K562 (cell line): Measurements from ENCODE around the gene CDS2. TPM values are rescaled to one million over a fixed set of nuclear protein-coding genes. Genes with fewer than 3 reads are reported as not detected.

Experiments
- ATAC-seq: fragments of 200-7000 bp; cut with Tn5 transposase; 3 replicates; pipeline ENCODE4 v1.9.1; 2020; ENCODE audit warnings: moderate library complexity
- BruUV-seq: library from RNA; stranded (reverse); fragments of 400-500 nt; replicated peaks from 2 replicates; lab custom pipeline; 2021; lab: Mats Ljungman, UMichigan
- CTCF ChIA-PET: fragments of 300-600 bp; formaldehyde crosslinking; extraction: SDS; loops from one replicate; lab custom pipeline; 2021; ENCODE audit warnings: low intra/inter-chr PET ratio; lab: Yijun Ruan, JAX
- POLR2A ChIA-PET: fragments of 300-600, 350-650 bp; sonication (Branson Sonifier 250); formaldehyde crosslinking; extraction: SDS; loops from one replicate; lab custom pipeline; 2021; ENCODE audit warnings: antibody characterized with exemption, inconsistent platforms; lab: Yijun Ruan, JAX
- DNase-seq, 4 experiments: peaks; one replicate each; pipeline versions ENCODE4 v3.0.0 to v3.0.0-alpha.2; 2011 to 2018; ENCODE audit warnings: low spot score in 3 of 4, mixed read lengths in 3 of 4; ENCODE audit errors: extremely low read depth in 1 of 4
- FAIRE-seq: peaks from 2 replicates; lab custom pipeline; 2011; peaks lifted over from hg19 to GRCh38; lab: Jason Lieb, UNC
- H2AFZ ChIP-seq: 2 replicates; pipeline ENCODE4 v1.6.0; 2011; ENCODE audit warnings: low read depth, low read length, control low read depth, inconsistent platforms
- H3K27ac ChIP-seq: fragments of 200-600 bp; 3 replicates; pipeline ENCODE4 v1.8.0; 2011; ENCODE audit warnings: low read depth, mild to moderate bottlenecking, control low read depth, inconsistent platforms, low read length, moderate library complexity, mixed read lengths; ENCODE audit errors: extremely low read depth
- H3K27me3 ChIP-seq, 2 experiments: fragments of 300-600 bp in 1 of 2; 2 replicates in 1 of 2; 3 replicates in 1 of 2; pipeline versions ENCODE4 v1.6.0 to v1.8.0; 2011; ENCODE audit warnings: inconsistent platforms in 2 of 2, low read length in 2 of 2, mild to moderate bottlenecking in 1 of 2, mixed read lengths in 1 of 2, moderate library complexity in 1 of 2; ENCODE audit not compliant: control insufficient read depth in 2 of 2, insufficient read depth in 2 of 2
- H3K36me3 ChIP-seq: fragments of 300-600 bp; 3 replicates; pipeline ENCODE4 v1.8.0; 2011; ENCODE audit warnings: mild to moderate bottlenecking, low read length, inconsistent platforms; ENCODE audit not compliant: control insufficient read depth, insufficient read depth
- H3K4me1 ChIP-seq, 2 experiments: fragments of 200-600 bp in 1 of 2; replicated peaks in 1 of 2; 2 replicates in 1 of 2; 3 replicates in 1 of 2; pipeline versions ENCODE4 v1.5.1 to v1.8.0; 2011; ENCODE audit warnings: inconsistent platforms in 2 of 2, low read length in 2 of 2, mild to moderate bottlenecking in 1 of 2, mixed read lengths in 1 of 2, moderate library complexity in 1 of 2; ENCODE audit not compliant: control insufficient read depth in 2 of 2, insufficient read depth in 2 of 2
- H3K4me2 ChIP-seq: 2 replicates; pipeline ENCODE4 v1.6.1; 2011; ENCODE audit warnings: low read length, control low read depth, inconsistent platforms, mixed read lengths; ENCODE audit not compliant: insufficient read depth
- H3K4me3 ChIP-seq: fragments of 200-600 bp; sonication (generic), shearing (Covaris generic); 2 replicates; pipeline ENCODE4 v1.5.1; 2016; ENCODE audit warnings: control low read depth, inconsistent platforms
- H3K79me2 ChIP-seq: fragments of 200-600 bp; 3 replicates; pipeline ENCODE4 v1.8.0; 2011; ENCODE audit warnings: low read length, inconsistent platforms; ENCODE audit not compliant: control insufficient read depth, insufficient read depth
- H3K9ac ChIP-seq, 2 experiments: 2 replicates each; pipeline versions ENCODE4 v1.6.0 to v1.6.1; 2011; ENCODE audit warnings: low read depth in 2 of 2, low read length in 2 of 2, control low read depth in 1 of 2, inconsistent platforms in 1 of 2, mild to moderate bottlenecking in 1 of 2, mixed read lengths in 1 of 2; ENCODE audit not compliant: insufficient read depth in 1 of 2
- H3K9me1 ChIP-seq: one replicate; pipeline ENCODE4 v1.6.0; 2011; ENCODE audit warnings: inconsistent platforms, mild to moderate bottlenecking, low read length, moderate library complexity; ENCODE audit not compliant: control insufficient read depth, insufficient read depth
- H3K9me3 ChIP-seq: replicated peaks from 2 replicates; pipeline ENCODE4 v1.5.1; 2011; ENCODE audit warnings: low read depth, low read length, inconsistent platforms; ENCODE audit not compliant: control insufficient read depth, insufficient read depth
- H4K20me1 ChIP-seq: replicated peaks from 2 replicates; pipeline ENCODE4 v1.6.1; 2011; ENCODE audit warnings: low read length, inconsistent platforms, mixed read lengths; ENCODE audit not compliant: control insufficient read depth, insufficient read depth
- EGR1 ChIP-seq: fragments of 450-650 bp; conservative IDR thresholded peaks from 2 replicates; pipeline ENCODE4 v1.6.1; 2017; ENCODE audit warnings: mild to moderate bottlenecking
- OTX1 ChIP-seq: fragments of 450-650 bp; formaldehyde crosslinking; IDR thresholded peaks from 2 replicates; pipeline ENCODE4 v1.4.0; 2022; ENCODE audit warnings: mild to moderate bottlenecking
- PHF21A ChIP-seq: fragments of 450-650 bp; IDR thresholded peaks from 2 replicates; pipeline ENCODE4 v1.6.1; 2017; ENCODE audit warnings: low read depth, borderline replicate concordance
- SNRNP70 ChIP-seq: fragments of 200-400 bp; formaldehyde crosslinking; optimal IDR thresholded peaks from 2 replicates; pipeline ENCODE3; 2017; ENCODE audit warnings: low read depth, low read length
- SRSF9 ChIP-seq: fragments of 200-400 bp; formaldehyde crosslinking; IDR thresholded peaks from 2 replicates; pipeline ENCODE4 v1.6.1; 2017; ENCODE audit warnings: low read depth, low read length, borderline replicate concordance
- TRIM28 ChIP-seq: fragments of 450-650 bp; IDR thresholded peaks from 2 replicates; pipeline ENCODE4 v1.6.1; 2017
- YY1 ChIP-seq, 3 experiments: IDR thresholded peaks; 2 replicates each; pipeline ENCODE4 v1.6.1; 2011; ENCODE audit warnings: low read length in 2 of 3, mild to moderate bottlenecking in 2 of 3, moderate library complexity in 2 of 3, borderline replicate concordance in 1 of 3, control low read depth in 1 of 3, low read depth in 1 of 3; ENCODE audit not compliant: insufficient read depth in 3 of 3, insufficient replicate concordance in 2 of 3, control insufficient read depth in 1 of 3, insufficient read length in 1 of 3; ENCODE audit errors: extremely low read depth in 1 of 3
- ZC3H8 ChIP-seq: fragments of 450-650 bp; IDR thresholded peaks from 2 replicates; pipeline ENCODE4 v1.6.1; 2017
- ZNF586 ChIP-seq: fragments of 450-650 bp; formaldehyde crosslinking; conservative IDR thresholded peaks from 2 replicates; pipeline ENCODE4 v1.4.0; 2020; ENCODE audit warnings: mild to moderate bottlenecking, moderate library complexity
- WGBS: fragments of 100-300 bp; shearing (Covaris generic); methylation state at CpG from one replicate; pipeline ENCODE4 v1.1.6; 2016; ENCODE audit warnings: low coverage, mixed read lengths; ENCODE audit not compliant: insufficient coverage; ENCODE audit errors: missing lambda C conversion rate; 5-methylcytosine and 5-hydroxymethylcytosine counted together
- in situ Hi-C: fragments of 300-500 bp; cut with MboI; formaldehyde crosslinking; loops from 4 replicates; pipeline ENCODE4 v1.15.0; 2018; ENCODE audit warnings: inconsistent platforms, mixed read lengths
- intact Hi-C: fragments of 100-400 bp; cut with micrococcal nuclease; formaldehyde crosslinking; loops from 2 replicates; pipeline ENCODE4 v1.14.2; 2022
- polyA plus RNA-seq, 8 experiments: library from polyadenylated mRNA; depleted of rRNA in 4 of 8; stranded (reverse) in 5 of 8; unstranded in 3 of 8; fragments of >200 nt; fragmentation: Nextera tagmentation in 2 of 8; fragmentation: Illumina TruSeq in 1 of 8; extraction: Ambion mirVana in 2 of 8; extraction: Trizol in 1 of 8; gene quantifications; 2 replicates each; pipeline versions ENCODE4 v1.2.1 to v1.2.3, GENCODE V29; 2011 to 2014; ENCODE audit warnings: inconsistent platforms in 1 of 8, missing spikeins in 1 of 8
- total RNA-seq, 7 experiments: library from RNA; depleted of rRNA in 6 of 7; stranded (reverse); fragments of >200 nt in 6 of 7; fragmentation: Illumina TruSeq in 2 of 7; extraction: Trizol in 2 of 7; gene quantifications; 2 replicates each; pipeline versions ENCODE4 v1.2.1 to v1.2.3, GENCODE V29; 2011 to 2021; ENCODE audit warnings: low replicate concordance in 1 of 7
- TF ChIP-seq, protein P1 (sequence below): fragments of 450-650 bp; IDR thresholded peaks from one replicate; pipeline ENCODE4 v1.6.1; 2018; ENCODE audit warnings: mild to moderate bottlenecking, moderate library complexity; ENCODE audit not compliant: partially characterized antibody
- TF ChIP-seq, protein P2 (sequence below): sonication (generic); formaldehyde crosslinking; IDR thresholded peaks from 2 replicates; pipeline ENCODE4 v1.9.0; 2022; ENCODE audit warnings: mild to moderate bottlenecking, missing genetic modification reagents
- TF ChIP-seq, protein P3 (sequence below): IDR thresholded peaks from 2 replicates; pipeline ENCODE4 v1.6.1; 2012; ENCODE audit warnings: low read depth, low read length, improper control_type of control experiment, borderline replicate concordance

CDS2 gene
- total and polyA plus RNA-seq, 9 of the 15 experiments (the other 6 are each of a cell fraction or from before 2014, with no cell fraction given) = 6.4 to 46.4 (median 12.2) TPM

DNA sequence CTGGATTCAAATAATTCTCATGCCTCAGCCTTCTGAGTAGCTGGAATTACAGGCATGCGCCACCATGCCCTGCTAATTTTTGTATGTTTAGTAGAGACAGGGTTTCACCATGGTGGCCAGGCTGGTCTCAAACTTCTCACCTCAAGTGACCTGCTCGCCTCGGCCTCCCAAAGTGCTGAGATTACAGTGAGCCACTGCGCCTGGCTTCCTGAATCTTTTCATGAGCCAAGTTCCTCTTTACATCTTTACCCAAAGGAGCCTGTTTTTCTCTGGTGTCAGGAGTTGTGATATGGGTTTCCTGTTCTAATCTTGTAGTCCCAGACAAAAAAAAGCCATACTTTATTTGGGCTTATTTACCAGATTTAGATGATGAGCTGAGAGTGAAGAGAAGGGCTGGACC is 41.4 kb upstream of the CDS2 start (continued):
- TF ChIP-seq SRSF9 (no peak), YY1 (IDR thresholded peaks at IDR 0.05; ENCODE audit: borderline replicate concordance in 1 of 3, control insufficient read depth in 1 of 3, extremely low read depth in 1 of 3, insufficient read depth in 3 of 3, insufficient read length in 1 of 3, insufficient replicate concordance in 2 of 3, low read depth in 1 of 3, low read length in 2 of 3) (no peak), ZC3H8 (no peak), ZNF586 (CRISPR knock-in tag) (no peak), SNRNP70 (no peak), OTX1 (CRISPR knock-in tag) (no peak), PHF21A (no peak), TRIM28 (no peak)
- TF ChIP-seq, protein P1, sequence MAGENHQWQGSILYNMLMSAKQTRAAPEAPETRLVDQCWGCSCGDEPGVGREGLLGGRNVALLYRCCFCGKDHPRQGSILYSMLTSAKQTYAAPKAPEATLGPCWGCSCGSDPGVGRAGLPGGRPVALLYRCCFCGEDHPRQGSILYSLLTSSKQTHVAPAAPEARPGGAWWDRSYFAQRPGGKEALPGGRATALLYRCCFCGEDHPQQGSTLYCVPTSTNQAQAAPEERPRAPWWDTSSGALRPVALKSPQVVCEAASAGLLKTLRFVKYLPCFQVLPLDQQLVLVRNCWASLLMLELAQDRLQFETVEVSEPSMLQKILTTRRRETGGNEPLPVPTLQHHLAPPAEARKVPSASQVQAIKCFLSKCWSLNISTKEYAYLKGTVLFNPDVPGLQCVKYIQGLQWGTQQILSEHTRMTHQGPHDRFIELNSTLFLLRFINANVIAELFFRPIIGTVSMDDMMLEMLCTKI = no peak
- TF ChIP-seq, protein P2, sequence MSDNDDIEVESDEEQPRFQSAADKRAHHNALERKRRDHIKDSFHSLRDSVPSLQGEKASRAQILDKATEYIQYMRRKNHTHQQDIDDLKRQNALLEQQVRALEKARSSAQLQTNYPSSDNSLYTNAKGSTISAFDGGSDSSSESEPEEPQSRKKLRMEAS (CRISPR knock-in tag) = no peak

DNA sequence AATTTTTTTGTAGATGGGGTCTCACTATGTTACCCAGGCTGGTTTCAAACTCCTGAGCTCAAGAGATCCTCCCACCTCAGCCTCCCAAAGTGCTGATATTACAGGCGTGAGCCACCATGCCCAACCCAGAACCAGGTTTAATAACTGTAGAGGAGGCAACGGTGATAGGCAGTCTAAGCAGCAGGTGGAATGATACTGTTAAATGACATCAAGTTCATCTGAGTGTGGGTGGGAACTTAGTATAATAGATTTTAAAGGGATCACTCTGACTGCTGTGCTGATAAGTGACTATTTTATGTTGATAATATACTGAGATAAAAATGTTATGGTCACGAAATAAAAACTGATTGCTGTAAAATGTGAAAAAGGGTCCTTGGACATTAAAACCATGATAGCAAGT is 38.1 kb upstream of the CDS2 start:
- no peak for ATAC-seq
- in situ Hi-C loops = no loop called here
- ChIA-PET POLR2A (interaction anchor here (0.6 to 0.7 kb wide), 2 partner anchors 68 to 179 kb away, joined by 3 read pairs; no protein-coding TSS in a partner anchor), CTCF (no interaction called here)
- Histone ChIP-seq H3K9me1 (no peaks in the 10 kb centered on the region), H2AFZ (no peak overlapping the region), H3K9me3 (no peaks in the 10 kb centered on the region), H3K27me3 (no peaks in the 10 kb centered on the region), H3K9ac (no peak overlapping the region), H3K79me2 (no peaks in the 10 kb centered on the region), H3K27ac (no peak overlapping the region), H3K4me1 (no peaks in the 10 kb centered on the region), H3K36me3 (peaks cover 5% of the 10 kb centered on the region; the same call in 2 of the 3 replicates), H3K4me3 (no peak overlapping the region), H3K4me2 (no peak overlapping the region), H4K20me1 (no peaks in the 10 kb centered on the region)
- no TSS peak for BruUV-seq
- 79% methylated on average over 3 of the region's 3 CpGs for WGBS
- intact Hi-C loops = no loop called here
- no peak for DNase-seq
- TF ChIP-seq, protein P3, sequence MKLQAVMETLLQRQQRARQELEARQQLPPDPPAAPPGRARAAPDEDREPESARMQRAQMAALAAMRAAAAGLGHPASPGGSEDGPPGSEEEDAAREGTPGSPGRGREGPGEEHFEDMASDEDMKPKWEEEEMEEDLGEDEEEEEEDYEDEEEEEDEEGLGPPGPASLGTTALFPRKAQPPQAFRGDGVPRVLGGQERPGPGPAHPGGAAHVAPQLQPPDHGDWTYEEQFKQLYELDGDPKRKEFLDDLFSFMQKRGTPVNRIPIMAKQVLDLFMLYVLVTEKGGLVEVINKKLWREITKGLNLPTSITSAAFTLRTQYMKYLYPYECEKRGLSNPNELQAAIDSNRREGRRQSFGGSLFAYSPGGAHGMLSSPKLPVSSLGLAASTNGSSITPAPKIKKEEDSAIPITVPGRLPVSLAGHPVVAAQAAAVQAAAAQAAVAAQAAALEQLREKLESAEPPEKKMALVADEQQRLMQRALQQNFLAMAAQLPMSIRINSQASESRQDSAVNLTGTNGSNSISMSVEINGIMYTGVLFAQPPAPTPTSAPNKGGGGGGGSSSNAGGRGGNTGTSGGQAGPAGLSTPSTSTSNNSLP = no peak
- no peak for TF ChIP-seq EGR1
- no peak for FAIRE-seq
